Measurements from ENCODE around the gene ANTKMT. TPM values are rescaled to one million over a fixed set of nuclear protein-coding genes. Genes with fewer than 3 reads are reported as not detected.

Gene ANTKMT
- total RNA-seq, 1 donor from 2014 or later: 27.5 TPM

DNA sequence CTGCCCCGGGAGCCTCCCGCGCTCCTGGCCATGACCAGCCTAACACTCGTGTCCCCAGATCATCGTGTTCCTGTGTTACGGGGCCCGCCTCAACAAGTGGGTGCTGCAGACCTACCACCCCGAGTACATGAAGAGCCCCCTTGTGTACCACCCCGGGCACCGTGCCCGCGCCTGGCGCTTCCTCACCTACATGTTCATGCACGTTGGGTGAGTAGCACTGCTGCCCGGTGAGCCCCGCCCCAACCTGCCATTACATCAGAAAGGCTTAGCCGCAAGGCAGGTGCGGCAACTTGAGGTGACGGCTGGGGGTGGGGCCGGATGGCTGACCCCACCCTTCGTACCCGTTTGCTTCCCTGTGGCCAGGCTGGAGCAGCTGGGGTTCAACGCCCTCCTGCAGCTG lies 44.0 kb upstream of the ANTKMT start:
- H3K9me3 Mint-ChIP-seq: no peaks in the 10 kb centered on the region
- peaks cover 10% of the 10 kb centered on the region for H3K27me3 Mint-ChIP-seq (ENCODE audit: low read depth)
- no peak overlapping the region for H3K4me3 Mint-ChIP-seq
- H3K27ac Mint-ChIP-seq: no peak overlapping the region
- peaks cover 15% of the 10 kb centered on the region for H3K4me1 Mint-ChIP-seq
- TF ChIP-seq, protein P1, sequence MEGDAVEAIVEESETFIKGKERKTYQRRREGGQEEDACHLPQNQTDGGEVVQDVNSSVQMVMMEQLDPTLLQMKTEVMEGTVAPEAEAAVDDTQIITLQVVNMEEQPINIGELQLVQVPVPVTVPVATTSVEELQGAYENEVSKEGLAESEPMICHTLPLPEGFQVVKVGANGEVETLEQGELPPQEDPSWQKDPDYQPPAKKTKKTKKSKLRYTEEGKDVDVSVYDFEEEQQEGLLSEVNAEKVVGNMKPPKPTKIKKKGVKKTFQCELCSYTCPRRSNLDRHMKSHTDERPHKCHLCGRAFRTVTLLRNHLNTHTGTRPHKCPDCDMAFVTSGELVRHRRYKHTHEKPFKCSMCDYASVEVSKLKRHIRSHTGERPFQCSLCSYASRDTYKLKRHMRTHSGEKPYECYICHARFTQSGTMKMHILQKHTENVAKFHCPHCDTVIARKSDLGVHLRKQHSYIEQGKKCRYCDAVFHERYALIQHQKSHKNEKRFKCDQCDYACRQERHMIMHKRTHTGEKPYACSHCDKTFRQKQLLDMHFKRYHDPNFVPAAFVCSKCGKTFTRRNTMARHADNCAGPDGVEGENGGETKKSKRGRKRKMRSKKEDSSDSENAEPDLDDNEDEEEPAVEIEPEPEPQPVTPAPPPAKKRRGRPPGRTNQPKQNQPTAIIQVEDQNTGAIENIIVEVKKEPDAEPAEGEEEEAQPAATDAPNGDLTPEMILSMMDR (IDR thresholded peaks at IDR 0.05; ENCODE audit: unreplicated experiment): no peak
- no peak for DNase-seq (ENCODE audit: low spot score in 2 of 2, unreplicated experiment in 2 of 2)
- peaks cover 4% of the 10 kb centered on the region for H3K36me3 Mint-ChIP-seq

GRCh38 chr16:677316-678190 lies 43.4 kb upstream of the ANTKMT start:
- Mint-ChIP-seq H3K4me3 (no peak overlapping the region), H3K27me3 (ENCODE audit: low read depth) (peaks cover 10% of the 10 kb centered on the region), H3K4me1 (peaks cover 17% of the 10 kb centered on the region), H3K9me3 (no peaks in the 10 kb centered on the region), H3K27ac (no peak overlapping the region), H3K36me3 (peaks cover 8% of the 10 kb centered on the region)
- TF ChIP-seq, protein P1 (IDR thresholded peaks at IDR 0.05; ENCODE audit: unreplicated experiment): no peak
- no peak for DNase-seq (ENCODE audit: low spot score in 2 of 2, unreplicated experiment in 2 of 2)

DNA sequence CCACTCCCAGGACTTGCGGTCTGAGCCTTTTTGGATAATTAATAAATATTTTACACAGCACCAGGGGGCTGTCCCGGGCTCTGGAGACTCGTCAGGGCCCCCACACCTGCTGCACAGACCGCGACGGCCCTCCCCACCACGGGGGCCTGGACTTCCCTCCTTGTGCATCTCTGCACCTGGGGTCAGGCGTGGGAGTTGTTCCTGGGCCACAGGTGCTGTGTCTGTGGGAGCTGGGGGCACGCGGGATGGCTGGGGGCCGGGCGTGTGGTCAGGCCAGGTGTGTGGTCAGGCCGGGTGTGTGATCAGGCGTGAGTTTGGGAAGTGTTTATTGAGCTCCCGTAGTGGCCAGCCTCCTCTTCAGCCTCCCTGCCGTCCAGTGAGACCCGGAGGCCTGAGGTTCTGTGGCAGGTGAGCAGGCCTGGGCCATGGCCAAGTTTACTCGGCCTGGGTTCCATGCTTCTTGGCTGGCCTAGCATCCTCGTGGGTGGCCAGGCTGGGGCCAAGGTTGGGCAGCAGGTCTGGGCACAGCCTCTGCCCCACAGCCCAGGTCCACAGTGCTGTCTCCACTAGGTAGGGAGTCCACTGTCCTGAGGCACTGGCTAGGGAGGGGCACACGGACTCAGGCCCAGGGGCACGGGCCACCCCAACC lies 42.6 kb upstream of the ANTKMT start:
- no peak overlapping the region for H3K27ac Mint-ChIP-seq
- TF ChIP-seq, protein P1 (IDR thresholded peaks at IDR 0.05; ENCODE audit: unreplicated experiment): no peak
- H3K4me1 Mint-ChIP-seq: peaks cover 19% of the 10 kb centered on the region
- no peaks in the 10 kb centered on the region for H3K9me3 Mint-ChIP-seq
- H3K27me3 Mint-ChIP-seq (ENCODE audit: low read depth): peaks cover 10% of the 10 kb centered on the region
- no peak for DNase-seq (ENCODE audit: low spot score in 2 of 2, unreplicated experiment in 2 of 2)
- H3K36me3 Mint-ChIP-seq: peaks cover 9% of the 10 kb centered on the region
- no peak overlapping the region for H3K4me3 Mint-ChIP-seq

- H3K27me3 Mint-ChIP-seq (ENCODE audit: low read depth): peaks cover 10% of the 10 kb centered on the region
- TF ChIP-seq, protein P1 (IDR thresholded peaks at IDR 0.05; ENCODE audit: unreplicated experiment): no peak
- no peaks in the 10 kb centered on the region for H3K9me3 Mint-ChIP-seq
- H3K4me1 Mint-ChIP-seq: peaks cover 19% of the 10 kb centered on the region
- peak overlapping the region; percentile 86 for H3K27ac Mint-ChIP-seq
- peak overlapping the region; percentile 69 for H3K4me3 Mint-ChIP-seq
- peaks cover 9% of the 10 kb centered on the region for H3K36me3 Mint-ChIP-seq
- DNase-seq (ENCODE audit: low spot score in 2 of 2, unreplicated experiment in 2 of 2): peak in 1 of 2 experiments; percentile 73
Observed at GRCh38 chr16:678858-679813, 41.8 kb upstream of the ANTKMT start.

All from mesothelial cell of epicardium (in vitro differentiated cells).